GM18498 (cell line): Measurements from ENCODE around the gene RTP5.
"Not testable (repeated sequence)": the region's sequence is repeated elsewhere in the genome, so short reads cannot be mapped to it uniquely, and the experiment has no call there.

Experiments used
- ATAC-seq: cut with Tn5 transposase; IDR thresholded peaks from one replicate; pipeline ENCODE4 v1.9.1; 2021; ENCODE audit warnings: mild to moderate bottlenecking, moderate library complexity; ENCODE audit not compliant: unreplicated experiment

The RTP5 gene

DNA sequence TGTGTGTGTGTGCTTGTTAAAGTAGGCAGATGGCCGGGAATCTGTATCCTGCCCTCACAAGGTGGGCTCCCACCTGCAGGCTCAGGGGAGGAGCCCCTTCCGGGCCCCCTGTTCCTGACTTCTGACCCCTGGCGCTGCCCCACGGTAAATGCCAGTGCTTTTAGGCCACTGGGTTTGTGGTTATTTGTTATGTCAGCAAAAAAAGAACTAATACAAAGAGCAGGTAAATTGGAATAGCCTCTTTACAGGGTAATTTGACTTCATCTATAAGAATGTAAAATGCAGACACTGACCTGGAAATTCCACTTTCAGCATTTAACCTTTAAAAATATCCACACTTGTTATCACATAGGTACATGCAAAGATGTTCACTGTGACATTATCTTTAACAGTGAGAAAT, 44.2 kb downstream of the RTP5 start:
- no peak for ATAC-seq

DNA sequence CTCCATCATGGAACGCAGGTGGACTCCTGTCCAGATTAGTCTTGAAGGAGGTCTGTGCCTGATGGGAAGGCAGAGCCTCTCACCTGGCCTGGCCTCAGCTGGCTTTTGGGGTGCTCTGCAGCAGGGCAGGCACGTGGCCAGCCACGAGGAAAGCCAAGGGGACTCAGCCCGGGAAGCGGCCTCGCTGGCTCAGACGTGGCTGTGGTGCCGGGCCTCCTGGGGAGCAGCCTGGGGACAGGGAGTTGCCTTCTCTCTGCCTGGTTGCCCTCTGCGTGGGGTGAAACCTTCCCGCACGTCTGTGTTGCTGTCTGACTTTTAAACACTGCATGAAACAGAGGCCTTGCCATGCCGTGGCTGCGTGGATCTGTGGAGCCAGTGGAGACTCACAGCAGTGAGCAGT, 45.0 kb downstream of the RTP5 start:
- no peak for ATAC-seq

DNA sequence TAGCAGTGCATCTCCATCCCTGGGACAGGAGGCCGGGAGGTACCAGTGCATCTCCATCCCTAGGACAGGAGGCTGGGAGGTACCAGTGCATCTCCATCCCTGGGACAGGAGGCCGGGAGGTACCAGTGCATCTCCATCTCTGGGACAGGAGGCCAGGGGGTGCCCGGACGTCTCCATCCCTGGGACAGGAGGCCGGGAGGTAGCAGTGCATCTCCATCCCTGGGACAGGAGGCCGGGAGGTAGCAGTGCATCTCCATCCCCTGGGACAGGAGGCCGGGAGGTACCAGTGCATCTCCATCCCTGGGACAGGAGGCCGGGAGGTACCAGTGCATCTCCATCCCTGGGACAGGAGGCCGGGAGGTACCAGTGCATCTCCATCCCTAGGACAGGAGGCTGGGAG, 52.1 kb downstream of the RTP5 start:
- not testable (repeated sequence) for ATAC-seq

DNA sequence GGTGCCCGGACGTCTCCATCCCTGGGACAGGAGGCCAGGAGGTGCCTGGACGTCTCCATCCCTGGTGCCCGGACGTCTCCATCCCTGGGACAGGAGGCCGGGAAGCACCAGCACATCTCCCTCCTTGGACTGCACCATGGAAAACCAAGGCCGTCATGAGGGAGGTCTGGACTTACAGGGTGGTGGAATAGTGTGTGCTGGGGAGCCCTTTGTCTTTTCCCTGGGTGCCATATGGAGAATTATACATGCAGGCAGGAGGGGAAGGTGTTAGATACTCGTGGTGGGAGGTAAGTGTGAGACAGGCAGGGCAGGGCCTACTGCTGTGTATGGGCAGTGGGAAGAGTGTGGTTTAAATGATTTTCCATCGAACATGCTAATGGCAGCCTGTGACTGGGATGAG, 52.9 kb downstream of the RTP5 start:
- ATAC-seq = no peak

DNA sequence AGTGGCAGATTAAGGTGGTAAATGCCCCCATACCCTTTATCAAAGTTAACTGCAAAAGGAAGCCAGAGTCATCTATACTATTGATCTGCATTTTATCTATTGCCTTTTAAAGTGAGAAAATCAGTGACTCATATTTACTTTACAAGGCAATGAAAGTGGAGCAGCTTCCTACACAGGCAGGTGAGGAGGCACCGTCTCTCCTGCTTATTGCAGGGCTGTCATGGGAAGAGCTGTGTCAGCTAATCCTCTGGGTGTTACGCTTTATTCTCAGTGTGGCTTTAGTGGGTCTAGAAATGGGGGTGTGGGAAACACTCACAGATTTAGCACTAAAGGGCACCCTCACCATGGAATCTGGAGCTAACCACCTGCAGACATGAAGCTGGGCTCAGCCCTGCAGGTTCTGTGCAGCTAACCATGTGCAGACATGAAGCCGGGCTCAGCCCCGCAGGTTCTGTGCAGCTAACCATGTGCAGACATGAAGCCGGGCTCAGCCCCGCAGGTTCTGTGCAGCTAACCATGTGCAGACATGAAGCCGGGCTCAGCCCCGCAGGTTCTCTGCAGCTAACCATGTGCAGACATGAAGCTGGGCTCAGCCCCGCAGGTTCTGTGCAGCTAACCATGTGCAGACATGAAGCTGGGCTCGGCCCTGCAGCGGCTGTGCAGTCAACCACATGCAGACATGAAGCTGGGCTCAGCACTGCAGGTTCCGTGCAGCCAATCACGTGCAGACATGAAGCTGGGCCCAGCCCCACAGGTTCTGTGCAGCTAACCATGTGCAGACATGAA, 53.5 kb downstream of the RTP5 start:
- ATAC-seq = not testable (repeated sequence)
